Stimulated activated naive B cell treated with anti-CD40 and anti-IgM and Interleukin-4, amounts not matched to agents 10 μg/mL and 1 μg/mL and 100 μg/mL, for 72 hours (primary cell): ENCODE results near the gene PCBP2.

Source experiments
- ATAC-seq, 2 donors: fragments of 150-1000 bp; cut with Tn5 transposase; replicated peaks; 2 replicates each; pipeline ENCODE4 v1.10.0; 2021; ENCODE audit warnings: moderate library complexity in 1 of 2
- DNase-seq: peaks from one replicate; pipeline ENCODE4 v3.0.0; 2021
- H3K27ac Mint-ChIP-seq: one replicate; pipeline ENCODE4 v1.8.0; 2022; ENCODE audit warnings: mild to moderate bottlenecking, mixed read lengths
- H3K27me3 Mint-ChIP-seq, 2 donors: one replicate each; pipeline ENCODE4 v1.8.0; 2022; ENCODE audit warnings: mixed read lengths in 2 of 2
- H3K36me3 Mint-ChIP-seq, 2 donors: one replicate each; pipeline ENCODE4 v1.8.0; 2022; ENCODE audit warnings: mixed read lengths in 2 of 2, mild to moderate bottlenecking in 1 of 2
- H3K4me1 Mint-ChIP-seq, 2 donors: one replicate each; pipeline ENCODE4 v1.8.0; 2022; ENCODE audit warnings: mixed read lengths in 2 of 2, mild to moderate bottlenecking in 1 of 2
- H3K4me3 Mint-ChIP-seq, 2 donors: one replicate each; pipeline ENCODE4 v1.8.0; 2022; ENCODE audit warnings: mild to moderate bottlenecking in 2 of 2, mixed read lengths in 2 of 2, moderate library complexity in 1 of 2
- H3K9me3 Mint-ChIP-seq, 2 donors: one replicate each; pipeline ENCODE4 v1.8.0; 2022; ENCODE audit warnings: mixed read lengths in 2 of 2, mild to moderate bottlenecking in 1 of 2

PCBP2 gene

GRCh38 chr12:53499266-53500141 is 47.6 kb downstream of the PCBP2 start, which contains the start of gene MAP3K12:
Gene MAP3K12, minus strand, starts transcription at chr12:53499458. Its CDS starts 12,067 bp downstream, at chr12:53487391.
- Mint-ChIP-seq H3K4me3 (peak within 1 kb of the TSS; percentile 85 to 86), H3K4me1 (peaks cover 25 to 43% of the 10 kb centered on the region in 2 donors), H3K9me3 (peaks cover 0 to 4% of the 10 kb centered on the region in 2 donors), H3K36me3 (peaks cover 7 to 19% of the 10 kb centered on the region in 2 donors), H3K27ac (peak within 1 kb of the TSS; percentile 99), H3K27me3 (no peaks in the 10 kb centered on the region)
- ATAC-seq (no peak), DNase-seq (peak; percentile 54)

GRCh38 chr12:53500142-53500775 is 48.4 kb downstream of the PCBP2 start:
- H3K4me1 Mint-ChIP-seq, result peaks cover 28 to 51% of the 10 kb centered on the region in 2 donors

GRCh38 chr12:53500776-53501614 is 49.1 kb downstream of the PCBP2 start, which contains the start of gene TARBP2:
Gene TARBP2, plus strand, starts transcription at chr12:53501283. Its CDS starts 126 bp downstream, at chr12:53501409.
- H3K4me1 Mint-ChIP-seq, result peaks cover 32 to 54% of the 10 kb centered on the region in 2 donors
- H3K4me3 Mint-ChIP-seq, result peak within 1 kb of the TSS; percentile 85 to 86
- ATAC-seq (peak; percentile 82 to 84), DNase-seq (peak; percentile 96)
- H3K27ac Mint-ChIP-seq, result peak within 1 kb of the TSS; percentile 99
- no peaks in the 10 kb centered on the region for H3K27me3 Mint-ChIP-seq
- H3K9me3 Mint-ChIP-seq, result peaks cover 0 to 4% of the 10 kb centered on the region in 2 donors
- peaks cover 20 to 31% of the 10 kb centered on the region in 2 donors for H3K36me3 Mint-ChIP-seq

More at GRCh38 chr12:53500142-53500775, 48.4 kb downstream of the PCBP2 start:
- Mint-ChIP-seq H3K36me3 (peaks cover 12 to 25% of the 10 kb centered on the region in 2 donors), H3K4me3 (peak overlapping the region; percentile 85 to 86), H3K27me3 (no peaks in the 10 kb centered on the region), H3K9me3 (peaks cover 0 to 4% of the 10 kb centered on the region in 2 donors), H3K27ac (peak overlapping the region; percentile 99)
- DNase-seq, result no peak
- ATAC-seq, result no peak

- no peak for ATAC-seq
- Mint-ChIP-seq H3K4me1 (peaks cover 32 to 54% of the 10 kb centered on the region in 2 donors), H3K9me3 (peaks cover 0 to 4% of the 10 kb centered on the region in 2 donors), H3K27ac (peak overlapping the region; percentile 99), H3K36me3 (peaks cover 20 to 31% of the 10 kb centered on the region in 2 donors), H3K27me3 (no peaks in the 10 kb centered on the region), H3K4me3 (peak overlapping the region; percentile 85 to 86)
- no peak for DNase-seq
Observed at GRCh38 chr12:53501615-53502181, 49.8 kb downstream of the PCBP2 start.

- peaks cover 0 to 4% of the 10 kb centered on the region in 2 donors for H3K9me3 Mint-ChIP-seq
- ATAC-seq, result no peak
- H3K4me1 Mint-ChIP-seq, result peaks cover 32 to 54% of the 10 kb centered on the region in 2 donors
- no peaks in the 10 kb centered on the region for H3K27me3 Mint-ChIP-seq
- H3K27ac Mint-ChIP-seq, result no peak overlapping the region
- no peak for DNase-seq
- H3K4me3 Mint-ChIP-seq, result peak overlapping the region; percentile 85 to 86
- H3K36me3 Mint-ChIP-seq, result peaks cover 23 to 38% of the 10 kb centered on the region in 2 donors
Observed at GRCh38 chr12:53502331-53502730, 50.4 kb downstream of the PCBP2 start.

- peaks cover 33 to 51% of the 10 kb centered on the region in 2 donors for H3K4me1 Mint-ChIP-seq
- H3K36me3 Mint-ChIP-seq, result peaks cover 28 to 41% of the 10 kb centered on the region in 2 donors
- H3K9me3 Mint-ChIP-seq, result peaks cover 0 to 4% of the 10 kb centered on the region in 2 donors
- ATAC-seq (no peak), DNase-seq (no peak)
- no peaks in the 10 kb centered on the region for H3K27me3 Mint-ChIP-seq
- peak overlapping the region; percentile 5 for H3K27ac Mint-ChIP-seq
- peak overlapping the region in 1 of 2 donors; percentile 2 for H3K4me3 Mint-ChIP-seq
Observed at GRCh38 chr12:53502983-53503728, 51.3 kb downstream of the PCBP2 start.

- no peak for ATAC-seq
- peak overlapping the region; percentile 37 for H3K27ac Mint-ChIP-seq
Observed at GRCh38 chr12:53504004-53504920, 52.4 kb downstream of the PCBP2 start.

GRCh38 chr12:53505086-53505485 is 53.2 kb downstream of the PCBP2 start:
- peak overlapping the region; percentile 37 for H3K27ac Mint-ChIP-seq
- no peak for DNase-seq
- H3K4me3 Mint-ChIP-seq, result peak overlapping the region in 1 of 2 donors; percentile 12

More at GRCh38 chr12:53504004-53504920, 52.4 kb downstream of the PCBP2 start:
- Mint-ChIP-seq H3K27me3 (no peaks in the 10 kb centered on the region), H3K36me3 (peaks cover 30 to 44% of the 10 kb centered on the region in 2 donors), H3K4me1 (peaks cover 28 to 46% of the 10 kb centered on the region in 2 donors), H3K4me3 (peak overlapping the region in 1 of 2 donors; percentile 12), H3K9me3 (peaks cover 0 to 4% of the 10 kb centered on the region in 2 donors)
- DNase-seq, result no peak

GRCh38 chr12:53505555-53506449 is 53.9 kb downstream of the PCBP2 start:
- peaks cover 0 to 4% of the 10 kb centered on the region in 2 donors for H3K9me3 Mint-ChIP-seq
- H3K36me3 Mint-ChIP-seq, result peaks cover 31 to 44% of the 10 kb centered on the region in 2 donors
- H3K4me3 Mint-ChIP-seq, result no peak overlapping the region
- ATAC-seq (no peak), DNase-seq (no peak)
- peak overlapping the region; percentile 83 for H3K27ac Mint-ChIP-seq
- peaks cover 23 to 38% of the 10 kb centered on the region in 2 donors for H3K4me1 Mint-ChIP-seq
- no peaks in the 10 kb centered on the region for H3K27me3 Mint-ChIP-seq

More at GRCh38 chr12:53505086-53505485, 53.2 kb downstream of the PCBP2 start:
- Mint-ChIP-seq H3K27me3 (no peaks in the 10 kb centered on the region), H3K4me1 (peaks cover 24 to 41% of the 10 kb centered on the region in 2 donors), H3K36me3 (peaks cover 30 to 44% of the 10 kb centered on the region in 2 donors), H3K9me3 (peaks cover 0 to 4% of the 10 kb centered on the region in 2 donors)
- ATAC-seq, result no peak

- no peak for ATAC-seq
- Mint-ChIP-seq H3K4me3 (no peak overlapping the region), H3K27ac (no peak overlapping the region), H3K4me1 (peaks cover 23 to 38% of the 10 kb centered on the region in 2 donors), H3K27me3 (no peaks in the 10 kb centered on the region), H3K36me3 (peaks cover 33 to 45% of the 10 kb centered on the region in 2 donors), H3K9me3 (peaks cover 0 to 4% of the 10 kb centered on the region in 2 donors)
- DNase-seq, result no peak
Observed at GRCh38 chr12:53506450-53506785, 54.5 kb downstream of the PCBP2 start.

GRCh38 chr12:53506881-53507602 is 55.1 kb downstream of the PCBP2 start, which contains the start of gene NPFF:
Gene NPFF, minus strand, starts transcription at chr12:53507484. Its CDS starts 10 bp downstream, at chr12:53507474.
- Mint-ChIP-seq H3K4me3 (no peak within 1 kb of the TSS), H3K36me3 (peaks cover 34 to 47% of the 10 kb centered on the region in 2 donors), H3K27ac (peak within 1 kb of the TSS; percentile 81), H3K27me3 (no peaks in the 10 kb centered on the region), H3K4me1 (peaks cover 20 to 33% of the 10 kb centered on the region in 2 donors), H3K9me3 (peaks cover 0 to 1% of the 10 kb centered on the region in 2 donors)
- ATAC-seq (no peak), DNase-seq (no peak)
